Spleen (tissue), 7 donors: ENCODE results near the gene VEZT.

ENCODE experiments used
- CTCF ChIP-seq, 11 experiments: fragments of 200-600 bp in 7 of 11; fragments of 450-650 bp in 4 of 11; sonication (generic) in 4 of 11; IDR thresholded peaks in 8 of 11; conservative IDR thresholded peaks in 3 of 11; 1 replicate in 7 of 11; 2 replicates in 4 of 11; pipeline versions ENCODE4 v1.4.0 to v1.8.0; 2016 to 2021; ENCODE audit warnings: antibody characterized with exemption in 11 of 11, inconsistent platforms in 4 of 11, mild to moderate bottlenecking in 1 of 11
- POLR2AphosphoS5 ChIP-seq, 3 donors: sonication (generic); formaldehyde crosslinking; IDR thresholded peaks; one replicate each; pipeline ENCODE4 v1.5.1; 2017; ENCODE audit warnings: antibody characterized with exemption in 3 of 3
- donor health status: DM: no; HTN: no; CAD: no; lungs with moderate emphysema.
- donor health status: DM: no; HTN: no; CAD: no.
- donor health status: DM: no; HTN: no; CAD: no.

GRCh38 chr12:95187865-95188415 lies 29.7 kb upstream of the VEZT start:
- TF ChIP-seq CTCF (IDR thresholded peaks at IDR 0.05 in 8 of 11, conservative IDR thresholded peaks at IDR 0.05 in 3 of 11): no peak
- no peak for TF ChIP-seq POLR2AphosphoS5 (IDR thresholded peaks at IDR 0.05)
